Endodermal cell (in vitro differentiated cells): Measurements from ENCODE around the gene TCN2. TPM values are rescaled to one million over a fixed set of nuclear protein-coding genes. Genes with fewer than 3 reads are reported as not detected.
A peak's percentile ranks its signal among the peaks of the same experiment; 100 is the strongest.

Experiments used
- DNase-seq: peaks from one replicate; pipeline ENCODE4 v3.0.0-alpha.2; 2017
- H3K27ac ChIP-seq: 2 replicates; pipeline ENCODE4 v1.5.1; 2013; ENCODE audit warnings: mild to moderate bottlenecking, low read depth, low read length, moderate library complexity
- H3K27me3 ChIP-seq: 2 replicates; pipeline ENCODE4 v1.6.1; 2013; ENCODE audit warnings: mild to moderate bottlenecking, low read length, moderate library complexity; ENCODE audit not compliant: insufficient read depth, control insufficient read depth, poor library complexity, severe bottlenecking
- H3K36me3 ChIP-seq: 2 replicates; pipeline ENCODE4 v1.7.0; 2013; ENCODE audit warnings: mild to moderate bottlenecking, low read length, moderate library complexity; ENCODE audit not compliant: control insufficient read depth, insufficient read depth
- H3K4me1 ChIP-seq: one replicate; pipeline ENCODE4 v1.7.0; 2013; ENCODE audit warnings: low read length; ENCODE audit not compliant: control insufficient read depth, insufficient read depth
- H3K4me3 ChIP-seq: 2 replicates; pipeline ENCODE4 v1.5.1; 2013; ENCODE audit warnings: mild to moderate bottlenecking, low read length, moderate library complexity
- H3K9ac ChIP-seq: 2 replicates; pipeline ENCODE4 v1.6.1; 2013; ENCODE audit warnings: mild to moderate bottlenecking, low read length, moderate library complexity; ENCODE audit not compliant: poor library complexity, severe bottlenecking; ENCODE audit errors: extremely low read depth
- H3K9me3 ChIP-seq: 2 replicates; pipeline ENCODE4 v1.6.1; 2013; ENCODE audit warnings: mild to moderate bottlenecking, low read length, moderate library complexity; ENCODE audit not compliant: control insufficient read depth
- H3K27ac Mint-ChIP-seq: 2 replicates; pipeline ENCODE4 v1.8.0; 2020; ENCODE audit warnings: mixed read lengths
- H3K27me3 Mint-ChIP-seq: 2 replicates; pipeline ENCODE4 v1.8.0; 2021; ENCODE audit warnings: mild to moderate bottlenecking, mixed read lengths; ENCODE audit not compliant: insufficient read depth
- H3K36me3 Mint-ChIP-seq: 2 replicates; pipeline ENCODE4 v1.8.0; 2020; ENCODE audit warnings: low read depth, mixed read lengths
- H3K4me1 Mint-ChIP-seq: 2 replicates; pipeline ENCODE4 v1.8.0; 2020; ENCODE audit warnings: mixed read lengths
- H3K4me3 Mint-ChIP-seq: 2 replicates; pipeline ENCODE4 v1.8.0; 2020; ENCODE audit warnings: mild to moderate bottlenecking, moderate library complexity, mixed read lengths
- H3K9me3 Mint-ChIP-seq: 2 replicates; pipeline ENCODE4 v1.8.0; 2020; ENCODE audit warnings: mild to moderate bottlenecking, mixed read lengths
- CTCF ChIP-seq: fragments of 200-600 bp; sonication (generic); conservative IDR thresholded peaks from 2 replicates; pipeline ENCODE4 v1.5.0; 2021; ENCODE audit warnings: antibody characterized with exemption, mild to moderate bottlenecking
- WGBS, 2 experiments: methylation state at CpG; one replicate each; pipeline versions ENCODE4 v1.1.5 to v1.1.7; 2013; ENCODE audit warnings: missing lambda C conversion rate in 2 of 2, mixed read lengths in 1 of 2; ENCODE audit not compliant: insufficient coverage in 1 of 2, insufficient read length in 1 of 2; 5-methylcytosine and 5-hydroxymethylcytosine counted together
- total RNA-seq, 2 donors: library from RNA; stranded (reverse); fragmentation: NEBNext Ultra II Directional in 1 of 2; extraction: Animal tissue kit (Norgen Biotek cat#: 25700) in 1 of 2; gene quantifications; 2 replicates in 1 of 2; 3 replicates in 1 of 2; pipeline ENCODE4 v1.2.1, GENCODE V29; 2021

Gene TCN2
- total RNA-seq, 2 donors from 2014 or later, result 71.8 to 73.6 TPM

GRCh38 chr22:30573594-30574094, 33.3 kb upstream of the TCN2 start:
- Mint-ChIP-seq H3K9me3 (no peaks in the 10 kb centered on the region), H3K4me3 (peak overlapping the region; percentile 62), H3K27ac (peak overlapping the region; percentile 66), H3K36me3 (peaks cover 25% of the 10 kb centered on the region), H3K4me1 (peaks cover 17% of the 10 kb centered on the region), H3K27me3 (peaks cover 2% of the 10 kb centered on the region)
- peak overlapping the region; percentile 89 for H3K4me3 ChIP-seq
- no peaks in the 10 kb centered on the region for H3K4me1 ChIP-seq
- no peak overlapping the region for H3K27ac ChIP-seq
- peaks cover 26% of the 10 kb centered on the region for H3K36me3 ChIP-seq
- H3K9me3 ChIP-seq, result no peaks in the 10 kb centered on the region
- no peak for TF ChIP-seq CTCF
- WGBS, 2 experiments, result 64 to 77% methylated on average over 6 to 7 of the region's 7 CpGs
- DNase-seq, result peak; percentile 61
- H3K9ac ChIP-seq, result no peak overlapping the region
- no peaks in the 10 kb centered on the region for H3K27me3 ChIP-seq

- peaks cover 29% of the 10 kb centered on the region for H3K36me3 ChIP-seq
- DNase-seq, result peak; percentile 82
- no peaks in the 10 kb centered on the region for H3K9me3 ChIP-seq
- Mint-ChIP-seq H3K4me3 (peak within 1 kb of the TSS; percentile 62), H3K4me1 (peaks cover 17% of the 10 kb centered on the region), H3K36me3 (peaks cover 32% of the 10 kb centered on the region), H3K9me3 (no peaks in the 10 kb centered on the region), H3K27me3 (peaks cover 2% of the 10 kb centered on the region), H3K27ac (peak within 1 kb of the TSS; percentile 66)
- no peaks in the 10 kb centered on the region for H3K27me3 ChIP-seq
- H3K4me3 ChIP-seq, result peak within 1 kb of the TSS; percentile 89
- H3K27ac ChIP-seq, result no peak within 1 kb of the TSS
- TF ChIP-seq CTCF, result no peak
- H3K4me1 ChIP-seq, result no peaks in the 10 kb centered on the region
- no peak within 1 kb of the TSS for H3K9ac ChIP-seq
- WGBS, 2 experiments, result 3 to 17% methylated on average over 7 to 74 of the region's 75 CpGs
These were observed 32.6 kb upstream of the TCN2 start, which contains the start of gene GAL3ST1 for GRCh38 chr22:30574095-30574981. GAL3ST1 (minus strand) TSS chr22:30574665; CDS start chr22:30557392, 17,273 bp downstream.

- H3K4me3 ChIP-seq, result peak overlapping the region; percentile 66
- H3K9me3 Mint-ChIP-seq, result no peaks in the 10 kb centered on the region
- H3K9ac ChIP-seq, result no peak overlapping the region
- H3K4me1 ChIP-seq, result no peaks in the 10 kb centered on the region
- no peaks in the 10 kb centered on the region for H3K27me3 ChIP-seq
- peaks cover 37% of the 10 kb centered on the region for H3K36me3 ChIP-seq
- WGBS, 2 experiments, result 82 to 84% methylated on average over 10 to 12 of the region's 12 CpGs
- H3K27ac ChIP-seq, result no peak overlapping the region
- H3K4me1 Mint-ChIP-seq, result peaks cover 17% of the 10 kb centered on the region
- peak; percentile 68 for TF ChIP-seq CTCF
- peaks cover 2% of the 10 kb centered on the region for H3K27me3 Mint-ChIP-seq
- peaks cover 40% of the 10 kb centered on the region for H3K36me3 Mint-ChIP-seq
- peak overlapping the region; percentile 62 for H3K4me3 Mint-ChIP-seq
- peak; percentile 75 for DNase-seq
- no peaks in the 10 kb centered on the region for H3K9me3 ChIP-seq
- no peak overlapping the region for H3K27ac Mint-ChIP-seq
These were observed 31.8 kb upstream of the TCN2 start for GRCh38 chr22:30574997-30575671.
